ENCODE measurements around the gene KLHL26. TPM values are rescaled to one million over a fixed set of nuclear protein-coding genes. Genes with fewer than 3 reads are reported as not detected.
A peak's percentile ranks its signal among the peaks of the same experiment; 100 is the strongest.
"Not testable (repeated sequence)": the region's sequence is repeated elsewhere in the genome, so short reads cannot be mapped to it uniquely, and the experiment has no call there.

KLHL26 gene
- polyA plus RNA-seq, 1 donor from 2014 or later: 4.7 TPM

DNA sequence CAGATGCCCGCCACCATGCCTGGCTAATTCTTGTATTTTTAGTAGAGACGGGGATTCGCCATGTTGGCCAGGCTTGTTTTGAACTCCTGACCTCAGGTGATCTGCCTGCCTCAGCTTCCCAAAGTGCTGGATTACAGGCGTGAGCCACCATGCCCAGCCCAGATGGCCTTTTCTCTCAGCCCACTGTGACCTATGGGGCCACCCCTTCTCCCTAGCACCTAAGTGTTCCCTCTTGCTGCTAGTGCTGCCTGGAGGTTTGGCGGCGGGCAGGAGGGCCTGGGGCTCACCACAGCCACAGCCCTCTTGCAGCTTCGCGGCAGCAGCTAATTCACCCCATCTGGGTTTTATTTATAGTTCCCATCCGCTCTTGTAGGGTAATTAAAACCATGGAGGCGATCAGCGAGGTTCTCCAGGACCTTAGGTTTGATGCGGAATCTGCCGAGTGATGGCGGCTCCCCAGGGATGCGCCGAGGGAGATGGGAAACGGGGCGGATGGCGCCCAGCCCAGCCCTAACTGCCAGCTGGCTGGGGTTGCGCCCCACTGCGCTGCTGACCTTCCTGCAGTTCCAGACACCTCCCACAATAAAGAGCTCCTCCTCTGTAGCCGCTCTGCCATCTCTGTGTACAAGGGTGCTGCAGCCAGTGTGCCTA, 45.0 kb upstream of the KLHL26 start:
- Histone ChIP-seq H3K4me3 (ENCODE audit: low read length) (no peak overlapping the region), H3F3A (ENCODE audit: insufficient read depth, low read length, poor library complexity, severe bottlenecking) (no peaks in the 10 kb centered on the region), H3K4me2 (ENCODE audit: low read length) (no peak overlapping the region), H4K20me1 (ENCODE audit: insufficient read depth) (no peaks in the 10 kb centered on the region), H3K9me3 (ENCODE audit: low read length) (no peaks in the 10 kb centered on the region), H3K9me2 (ENCODE audit: insufficient read depth, low read length) (no peaks in the 10 kb centered on the region), H3K79me2 (replicated peaks; ENCODE audit: insufficient read depth, low read length) (no peaks in the 10 kb centered on the region), H3K27ac (ENCODE audit: low read length) (no peak overlapping the region), H2AFZ (ENCODE audit: low read depth, low read length) (no peak overlapping the region), H3K36me3 (ENCODE audit: insufficient read depth, low read length) (no peaks in the 10 kb centered on the region), H3K9ac (ENCODE audit: low read length) (no peak overlapping the region), H3K27me3 (ENCODE audit: insufficient read depth, low read depth, low read length) (no peaks in the 10 kb centered on the region)
- TF ChIP-seq MXI1 (conservative IDR thresholded peaks at IDR 0.05; ENCODE audit: poor library complexity, severe bottlenecking): no peak
- TF ChIP-seq, protein P1, sequence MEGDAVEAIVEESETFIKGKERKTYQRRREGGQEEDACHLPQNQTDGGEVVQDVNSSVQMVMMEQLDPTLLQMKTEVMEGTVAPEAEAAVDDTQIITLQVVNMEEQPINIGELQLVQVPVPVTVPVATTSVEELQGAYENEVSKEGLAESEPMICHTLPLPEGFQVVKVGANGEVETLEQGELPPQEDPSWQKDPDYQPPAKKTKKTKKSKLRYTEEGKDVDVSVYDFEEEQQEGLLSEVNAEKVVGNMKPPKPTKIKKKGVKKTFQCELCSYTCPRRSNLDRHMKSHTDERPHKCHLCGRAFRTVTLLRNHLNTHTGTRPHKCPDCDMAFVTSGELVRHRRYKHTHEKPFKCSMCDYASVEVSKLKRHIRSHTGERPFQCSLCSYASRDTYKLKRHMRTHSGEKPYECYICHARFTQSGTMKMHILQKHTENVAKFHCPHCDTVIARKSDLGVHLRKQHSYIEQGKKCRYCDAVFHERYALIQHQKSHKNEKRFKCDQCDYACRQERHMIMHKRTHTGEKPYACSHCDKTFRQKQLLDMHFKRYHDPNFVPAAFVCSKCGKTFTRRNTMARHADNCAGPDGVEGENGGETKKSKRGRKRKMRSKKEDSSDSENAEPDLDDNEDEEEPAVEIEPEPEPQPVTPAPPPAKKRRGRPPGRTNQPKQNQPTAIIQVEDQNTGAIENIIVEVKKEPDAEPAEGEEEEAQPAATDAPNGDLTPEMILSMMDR (IDR thresholded peaks at IDR 0.05; ENCODE audit: poor library complexity, severe bottlenecking): no peak
- no peak for TF ChIP-seq EZH2 (IDR thresholded peaks at IDR 0.05; ENCODE audit: borderline replicate concordance, insufficient read depth, low read length, poor library complexity, severe bottlenecking)
- TF ChIP-seq POLR2AphosphoS5 (IDR thresholded peaks at IDR 0.05): no peak
- no peak for TF ChIP-seq TAF1 (IDR thresholded peaks at IDR 0.05; ENCODE audit: low read depth)
- TF ChIP-seq, protein P2, sequence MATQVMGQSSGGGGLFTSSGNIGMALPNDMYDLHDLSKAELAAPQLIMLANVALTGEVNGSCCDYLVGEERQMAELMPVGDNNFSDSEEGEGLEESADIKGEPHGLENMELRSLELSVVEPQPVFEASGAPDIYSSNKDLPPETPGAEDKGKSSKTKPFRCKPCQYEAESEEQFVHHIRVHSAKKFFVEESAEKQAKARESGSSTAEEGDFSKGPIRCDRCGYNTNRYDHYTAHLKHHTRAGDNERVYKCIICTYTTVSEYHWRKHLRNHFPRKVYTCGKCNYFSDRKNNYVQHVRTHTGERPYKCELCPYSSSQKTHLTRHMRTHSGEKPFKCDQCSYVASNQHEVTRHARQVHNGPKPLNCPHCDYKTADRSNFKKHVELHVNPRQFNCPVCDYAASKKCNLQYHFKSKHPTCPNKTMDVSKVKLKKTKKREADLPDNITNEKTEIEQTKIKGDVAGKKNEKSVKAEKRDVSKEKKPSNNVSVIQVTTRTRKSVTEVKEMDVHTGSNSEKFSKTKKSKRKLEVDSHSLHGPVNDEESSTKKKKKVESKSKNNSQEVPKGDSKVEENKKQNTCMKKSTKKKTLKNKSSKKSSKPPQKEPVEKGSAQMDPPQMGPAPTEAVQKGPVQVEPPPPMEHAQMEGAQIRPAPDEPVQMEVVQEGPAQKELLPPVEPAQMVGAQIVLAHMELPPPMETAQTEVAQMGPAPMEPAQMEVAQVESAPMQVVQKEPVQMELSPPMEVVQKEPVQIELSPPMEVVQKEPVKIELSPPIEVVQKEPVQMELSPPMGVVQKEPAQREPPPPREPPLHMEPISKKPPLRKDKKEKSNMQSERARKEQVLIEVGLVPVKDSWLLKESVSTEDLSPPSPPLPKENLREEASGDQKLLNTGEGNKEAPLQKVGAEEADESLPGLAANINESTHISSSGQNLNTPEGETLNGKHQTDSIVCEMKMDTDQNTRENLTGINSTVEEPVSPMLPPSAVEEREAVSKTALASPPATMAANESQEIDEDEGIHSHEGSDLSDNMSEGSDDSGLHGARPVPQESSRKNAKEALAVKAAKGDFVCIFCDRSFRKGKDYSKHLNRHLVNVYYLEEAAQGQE (IDR thresholded peaks at IDR 0.05; ENCODE audit: borderline replicate concordance): no peak
- no peak for TF ChIP-seq EP300 (conservative IDR thresholded peaks at IDR 0.05; ENCODE audit: poor library complexity, severe bottlenecking)

DNA sequence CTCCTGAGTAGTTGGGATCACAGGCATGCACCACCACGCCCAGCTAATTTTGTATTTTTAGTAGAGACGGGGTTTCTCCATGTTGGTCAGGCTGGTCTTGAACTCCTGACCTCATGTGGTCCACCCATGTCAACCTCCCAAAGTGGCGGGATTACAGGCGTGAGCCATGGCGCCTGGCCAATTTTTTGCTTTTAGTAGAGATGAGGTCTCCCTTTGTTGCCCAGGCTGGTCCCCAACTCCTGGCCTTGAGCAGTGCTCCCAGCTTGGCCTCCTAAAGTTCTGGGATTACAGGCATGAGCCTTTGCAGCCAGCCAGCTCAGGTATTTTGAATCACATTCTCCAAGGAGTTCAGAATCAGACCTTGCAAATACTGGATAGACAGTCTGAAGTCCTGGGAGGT, 44.1 kb upstream of the KLHL26 start:
- not testable (repeated sequence) for H3K9me2 ChIP-seq (ENCODE audit: insufficient read depth, low read length); H3F3A ChIP-seq (ENCODE audit: insufficient read depth, low read length, poor library complexity, severe bottlenecking); H4K20me1 ChIP-seq (ENCODE audit: insufficient read depth); H3K9me3 ChIP-seq (ENCODE audit: low read length); H3K79me2 ChIP-seq (replicated peaks; ENCODE audit: insufficient read depth, low read length); H3K27ac ChIP-seq (ENCODE audit: low read length); H3K36me3 ChIP-seq (ENCODE audit: insufficient read depth, low read length); H3K4me2 ChIP-seq (ENCODE audit: low read length); H3K9ac ChIP-seq (ENCODE audit: low read length); H3K4me3 ChIP-seq (ENCODE audit: low read length); H3K27me3 ChIP-seq (ENCODE audit: insufficient read depth, low read depth, low read length); H2AFZ ChIP-seq (ENCODE audit: low read depth, low read length)

DNA sequence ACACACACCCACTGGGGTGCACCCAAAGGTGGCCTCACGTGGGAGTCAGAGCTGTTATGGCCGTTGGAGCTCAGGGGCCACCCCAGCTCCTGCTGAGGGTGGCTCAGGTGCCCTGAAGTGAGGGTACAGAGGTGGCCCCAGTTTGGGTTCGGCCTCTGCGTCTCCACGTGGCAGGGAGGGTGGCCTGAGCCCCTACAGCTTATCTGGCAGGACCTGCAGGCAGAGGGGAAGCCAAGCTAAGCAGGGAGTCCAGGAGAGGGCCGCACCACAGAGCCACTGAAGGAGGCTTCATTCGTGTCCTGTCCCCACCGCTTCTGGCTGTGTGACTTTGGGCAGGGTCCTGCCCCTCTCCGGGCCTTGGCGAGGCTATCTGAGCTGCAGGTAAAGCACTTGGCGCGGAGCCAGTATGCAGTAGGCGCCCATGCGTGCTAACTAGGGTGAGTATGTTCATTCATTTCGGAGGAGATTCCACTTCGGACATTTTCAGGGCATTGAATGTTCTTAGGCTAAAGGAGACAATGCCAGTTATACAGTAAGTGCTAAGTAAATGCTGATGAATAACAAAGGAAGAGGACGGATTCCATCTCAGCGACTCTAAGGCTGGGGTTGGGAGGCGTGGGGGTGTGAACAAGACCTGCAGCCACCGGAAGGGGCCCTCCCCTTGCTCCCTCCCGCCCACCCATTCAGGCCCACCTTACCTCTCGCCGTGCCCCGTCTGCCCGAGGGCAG, 43.3 kb upstream of the KLHL26 start:
- no peaks in the 10 kb centered on the region for H3K27me3 ChIP-seq (ENCODE audit: insufficient read depth, low read depth, low read length)
- TF ChIP-seq POLR2AphosphoS5 (IDR thresholded peaks at IDR 0.05): no peak
- no peak for TF ChIP-seq TAF1 (IDR thresholded peaks at IDR 0.05; ENCODE audit: low read depth)
- TF ChIP-seq RAD21 (conservative IDR thresholded peaks at IDR 0.05): no peak
- TF ChIP-seq EP300 (conservative IDR thresholded peaks at IDR 0.05; ENCODE audit: poor library complexity, severe bottlenecking): no peak
- no peaks in the 10 kb centered on the region for H3F3A ChIP-seq (ENCODE audit: insufficient read depth, low read length, poor library complexity, severe bottlenecking)
- H3K9ac ChIP-seq (ENCODE audit: low read length): peak overlapping the region; percentile 60
- no peaks in the 10 kb centered on the region for H3K79me2 ChIP-seq (replicated peaks; ENCODE audit: insufficient read depth, low read length)
- H3K9me2 ChIP-seq (ENCODE audit: insufficient read depth, low read length): no peaks in the 10 kb centered on the region
- peak overlapping the region; percentile 65 for H3K4me3 ChIP-seq (ENCODE audit: low read length)
- H4K20me1 ChIP-seq (ENCODE audit: insufficient read depth): no peaks in the 10 kb centered on the region
- H2AFZ ChIP-seq (ENCODE audit: low read depth, low read length): no peak overlapping the region
- H3K36me3 ChIP-seq (ENCODE audit: insufficient read depth, low read length): no peaks in the 10 kb centered on the region
- H3K27ac ChIP-seq (ENCODE audit: low read length): no peak overlapping the region
- H3K9me3 ChIP-seq (ENCODE audit: low read length): no peaks in the 10 kb centered on the region
- no peak overlapping the region for H3K4me2 ChIP-seq (ENCODE audit: low read length)

Data from neural cell (in vitro differentiated cells).